Measurements from ENCODE around the gene UFD1. TPM values are rescaled to one million over a fixed set of nuclear protein-coding genes. Genes with fewer than 3 reads are reported as not detected.
A peak's percentile ranks its signal among the peaks of the same experiment; 100 is the strongest.

Gene UFD1
- polyA plus RNA-seq, 3 donors, result 57.0 to 82.5 (median 68.5) TPM

DNA sequence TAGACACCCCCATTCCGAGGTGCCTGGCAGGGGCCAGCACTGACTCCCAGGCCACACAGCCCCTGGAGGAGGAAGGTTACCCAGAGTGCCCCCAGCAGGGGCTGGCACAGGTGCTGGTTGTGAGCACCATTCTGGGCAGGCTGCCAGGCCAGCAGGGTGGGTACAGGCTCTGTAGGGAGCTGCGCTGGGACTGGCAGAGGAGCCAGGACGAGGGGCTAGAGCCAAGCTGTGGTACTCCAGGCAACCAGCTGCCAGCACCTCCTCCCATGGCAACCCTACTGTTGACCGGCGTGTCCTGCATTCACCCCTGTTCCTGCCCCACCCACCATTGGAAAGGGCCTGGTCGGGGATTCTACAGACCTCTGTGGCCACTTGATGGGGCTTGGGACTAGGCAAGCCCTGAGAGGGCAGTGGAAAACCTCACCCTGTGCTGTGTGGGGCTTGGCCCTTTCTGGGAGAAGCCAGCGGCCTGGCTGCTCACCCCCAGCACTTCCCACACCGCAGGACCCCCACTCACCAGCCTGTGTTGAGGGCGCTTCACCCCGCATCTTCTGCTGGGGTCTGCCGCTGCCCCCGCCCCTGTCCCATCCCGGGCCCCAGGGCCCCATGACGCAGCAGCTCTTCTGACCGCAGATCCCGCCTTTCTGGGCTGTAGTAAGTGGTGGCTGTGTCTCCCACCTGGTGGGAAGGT, 43.3 kb upstream of the UFD1 start:
- Histone ChIP-seq H3K27ac (ENCODE audit: low read depth in 1 of 2, low read length in 2 of 2) (no peak overlapping the region), H3K27me3 (ENCODE audit: control insufficient read depth in 2 of 2, insufficient read depth in 2 of 2, low read length in 2 of 2) (peaks cover 0 to 38% of the 10 kb centered on the region in 2 donors), H3K4me1 (ENCODE audit: control insufficient read depth in 1 of 2, insufficient read depth in 2 of 2, low read length in 2 of 2) (peaks cover 0 to 17% of the 10 kb centered on the region in 2 donors), H3K4me2 (replicated peaks; ENCODE audit: extremely low read depth, low read length, poor library complexity, severe bottlenecking) (no peak overlapping the region), H4K20me1 (ENCODE audit: insufficient read depth, low read length) (no peaks in the 10 kb centered on the region), H3K9me3 (replicated peaks in 1 of 2; ENCODE audit: control insufficient read depth in 1 of 2, insufficient read depth in 1 of 2, low read length in 2 of 2) (no peaks in the 10 kb centered on the region), H3K9ac (ENCODE audit: insufficient read depth, low read length, poor library complexity, severe bottlenecking) (no peak overlapping the region), H3K79me2 (ENCODE audit: insufficient read depth, low read length) (no peaks in the 10 kb centered on the region), H3K4me3 (replicated peaks in 1 of 3; ENCODE audit: low read depth in 2 of 3, low read length in 3 of 3) (no peak overlapping the region), H3K36me3 (replicated peaks in 1 of 2; ENCODE audit: control insufficient read depth in 1 of 2, insufficient read depth in 2 of 2, low read length in 2 of 2) (no peaks in the 10 kb centered on the region), H2AFZ (ENCODE audit: insufficient read depth, low read depth, low read length, poor library complexity, severe bottlenecking) (no peak overlapping the region)
- H3K27me3 Mint-ChIP-seq (ENCODE audit: low read depth in 3 of 3), result peaks cover 35 to 52% (median 38%) of the 10 kb centered on the region in 3 donors
- H3K9me3 Mint-ChIP-seq, result peaks cover 0 to 5% (median 1%) of the 10 kb centered on the region in 7 donors
- no peak overlapping the region for H3K27ac Mint-ChIP-seq
- peak overlapping the region in 1 of 2 donors; percentile 80 for H3K4me3 Mint-ChIP-seq
- DNase-seq, result no peak
- TF ChIP-seq, protein P1, sequence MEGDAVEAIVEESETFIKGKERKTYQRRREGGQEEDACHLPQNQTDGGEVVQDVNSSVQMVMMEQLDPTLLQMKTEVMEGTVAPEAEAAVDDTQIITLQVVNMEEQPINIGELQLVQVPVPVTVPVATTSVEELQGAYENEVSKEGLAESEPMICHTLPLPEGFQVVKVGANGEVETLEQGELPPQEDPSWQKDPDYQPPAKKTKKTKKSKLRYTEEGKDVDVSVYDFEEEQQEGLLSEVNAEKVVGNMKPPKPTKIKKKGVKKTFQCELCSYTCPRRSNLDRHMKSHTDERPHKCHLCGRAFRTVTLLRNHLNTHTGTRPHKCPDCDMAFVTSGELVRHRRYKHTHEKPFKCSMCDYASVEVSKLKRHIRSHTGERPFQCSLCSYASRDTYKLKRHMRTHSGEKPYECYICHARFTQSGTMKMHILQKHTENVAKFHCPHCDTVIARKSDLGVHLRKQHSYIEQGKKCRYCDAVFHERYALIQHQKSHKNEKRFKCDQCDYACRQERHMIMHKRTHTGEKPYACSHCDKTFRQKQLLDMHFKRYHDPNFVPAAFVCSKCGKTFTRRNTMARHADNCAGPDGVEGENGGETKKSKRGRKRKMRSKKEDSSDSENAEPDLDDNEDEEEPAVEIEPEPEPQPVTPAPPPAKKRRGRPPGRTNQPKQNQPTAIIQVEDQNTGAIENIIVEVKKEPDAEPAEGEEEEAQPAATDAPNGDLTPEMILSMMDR (IDR thresholded peaks at IDR 0.05), result no peak
- H3K36me3 Mint-ChIP-seq, result peaks cover 20 to 34% of the 10 kb centered on the region in 2 donors
- H3K4me1 Mint-ChIP-seq, result peaks cover 13% of the 10 kb centered on the region
- intact Hi-C loops (cut with micrococcal nuclease), result no loop called here
- 75% methylated on average over 11 of the region's 16 CpGs for WGBS (ENCODE audit: insufficient coverage)

DNA sequence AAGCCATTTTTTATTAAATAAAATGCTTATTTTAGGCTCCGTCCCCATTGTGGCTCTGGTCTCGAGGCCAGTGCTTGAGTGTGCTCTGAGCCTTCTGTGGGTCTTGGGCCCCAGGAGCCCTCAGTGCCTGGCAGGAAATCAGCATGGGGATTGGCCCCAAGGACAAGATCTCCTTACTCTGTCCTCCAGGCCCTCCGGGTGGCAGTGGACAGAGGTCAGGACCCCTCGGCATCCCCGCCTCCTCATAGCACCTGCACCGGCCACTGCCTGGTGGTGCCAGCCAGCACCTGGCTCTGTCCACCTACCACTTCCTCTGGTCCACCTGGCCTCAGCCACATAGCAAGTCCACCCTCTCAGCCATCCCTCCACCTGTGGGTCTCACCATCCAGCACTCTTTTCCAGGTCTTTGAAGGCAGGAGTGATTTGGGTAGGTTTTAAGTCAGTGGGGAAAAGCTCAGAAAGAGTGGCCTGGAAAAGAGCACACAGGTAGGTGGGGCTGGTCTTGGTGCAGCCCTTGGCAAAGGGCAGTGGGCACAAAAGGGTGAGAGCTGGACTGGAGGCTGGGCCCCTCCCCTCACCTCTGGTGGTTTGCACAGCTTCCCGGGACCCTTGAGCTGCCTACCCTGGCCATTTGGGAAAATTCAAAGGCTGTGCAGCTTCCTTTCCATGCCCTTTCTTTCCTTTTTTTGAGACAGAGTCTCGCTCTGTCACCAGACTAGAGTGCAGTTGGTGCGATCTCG, 41.7 kb upstream of the UFD1 start:
- H3K4me1 ChIP-seq (ENCODE audit: control insufficient read depth in 1 of 2, insufficient read depth in 2 of 2, low read length in 2 of 2), result peaks cover 0 to 17% of the 10 kb centered on the region in 2 donors
- H3K27ac Mint-ChIP-seq, result no peak overlapping the region
- H3K4me3 ChIP-seq (replicated peaks in 1 of 3; ENCODE audit: low read depth in 2 of 3, low read length in 3 of 3), result no peak overlapping the region
- TF ChIP-seq, protein P1 (IDR thresholded peaks at IDR 0.05), result no peak
- H3K36me3 ChIP-seq (replicated peaks in 1 of 2; ENCODE audit: control insufficient read depth in 1 of 2, insufficient read depth in 2 of 2, low read length in 2 of 2), result peaks cover 0 to 4% of the 10 kb centered on the region in 2 donors
- H3K9me3 Mint-ChIP-seq, result peaks cover 0 to 5% (median 1%) of the 10 kb centered on the region in 7 donors
- peaks cover 13% of the 10 kb centered on the region for H3K4me1 Mint-ChIP-seq
- no peak overlapping the region for H3K27ac ChIP-seq (ENCODE audit: low read depth in 1 of 2, low read length in 2 of 2)
- no peak overlapping the region for H2AFZ ChIP-seq (ENCODE audit: insufficient read depth, low read depth, low read length, poor library complexity, severe bottlenecking)
- H3K79me2 ChIP-seq (ENCODE audit: insufficient read depth, low read length), result no peaks in the 10 kb centered on the region
- no peak overlapping the region for H3K4me2 ChIP-seq (replicated peaks; ENCODE audit: extremely low read depth, low read length, poor library complexity, severe bottlenecking)
- no peak overlapping the region for H3K9ac ChIP-seq (ENCODE audit: insufficient read depth, low read length, poor library complexity, severe bottlenecking)
- H3K36me3 Mint-ChIP-seq, result peaks cover 27 to 49% of the 10 kb centered on the region in 2 donors
- no peak overlapping the region for H3K4me3 Mint-ChIP-seq
- DNase-seq, result no peak
- 94% methylated on average over 8 of the region's 10 CpGs for WGBS (ENCODE audit: insufficient coverage)
- peaks cover 0 to 37% of the 10 kb centered on the region in 2 donors for H3K27me3 ChIP-seq (ENCODE audit: control insufficient read depth in 2 of 2, insufficient read depth in 2 of 2, low read length in 2 of 2)
- H3K27me3 Mint-ChIP-seq (ENCODE audit: low read depth in 3 of 3), result peaks cover 32 to 41% (median 33%) of the 10 kb centered on the region in 3 donors
- no peaks in the 10 kb centered on the region for H3K9me3 ChIP-seq (replicated peaks in 1 of 2; ENCODE audit: control insufficient read depth in 1 of 2, insufficient read depth in 1 of 2, low read length in 2 of 2)
- intact Hi-C loops (cut with micrococcal nuclease), result no loop called here
- H4K20me1 ChIP-seq (ENCODE audit: insufficient read depth, low read length), result no peaks in the 10 kb centered on the region

All from CD14-positive monocyte (primary cell).